ENCODE results near the gene CRACR2A. TPM values are rescaled to one million over a fixed set of nuclear protein-coding genes. Genes with fewer than 3 reads are reported as not detected.

CRACR2A gene
- total RNA-seq, 2 donors from 2014 or later, result 6.0 to 10.9 TPM

DNA sequence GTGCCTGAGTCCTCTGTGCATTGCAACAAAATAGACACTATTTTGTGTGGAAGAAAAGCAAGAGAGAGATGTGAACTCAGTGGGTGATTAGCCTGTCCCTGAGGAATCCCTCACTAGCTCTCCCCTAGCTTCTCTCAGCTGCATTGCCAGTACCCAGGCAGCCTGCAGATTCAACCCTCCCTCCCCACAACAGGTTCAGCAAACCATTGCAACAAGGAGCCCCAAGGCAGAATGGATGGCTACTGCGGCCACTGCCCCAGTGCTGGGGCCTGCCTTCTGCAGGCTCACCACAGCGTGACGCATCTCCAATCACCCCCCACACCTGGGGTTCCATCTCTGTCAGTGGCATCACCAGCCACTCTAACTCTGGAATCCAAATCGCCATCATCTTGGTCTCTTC lies 2.3 kb downstream of the CRACR2A start:
- Histone ChIP-seq H3K4me3 (no peak overlapping the region), H3K9me3 (no peaks in the 10 kb centered on the region), H3K36me3 (no peaks in the 10 kb centered on the region), H3K27ac (no peak overlapping the region), H3K27me3 (no peaks in the 10 kb centered on the region), H3K4me1 (peaks cover 0 to 28% of the 10 kb centered on the region in 2 donors)
- DNase-seq (ENCODE audit: low spot score), result no peak
- TF ChIP-seq CTCF (IDR thresholded peaks at IDR 0.05), result no peak

- Histone ChIP-seq H3K4me3 (no peak overlapping the region), H3K36me3 (no peaks in the 10 kb centered on the region), H3K9me3 (no peaks in the 10 kb centered on the region), H3K4me1 (peaks cover 0 to 39% of the 10 kb centered on the region in 2 donors), H3K27me3 (no peaks in the 10 kb centered on the region), H3K27ac (no peak overlapping the region)
- TF ChIP-seq CTCF (IDR thresholded peaks at IDR 0.05), result no peak
- no peak for DNase-seq (ENCODE audit: low spot score)
Observed at GRCh38 chr12:3748620-3749019, 4.3 kb downstream of the CRACR2A start.

DNA sequence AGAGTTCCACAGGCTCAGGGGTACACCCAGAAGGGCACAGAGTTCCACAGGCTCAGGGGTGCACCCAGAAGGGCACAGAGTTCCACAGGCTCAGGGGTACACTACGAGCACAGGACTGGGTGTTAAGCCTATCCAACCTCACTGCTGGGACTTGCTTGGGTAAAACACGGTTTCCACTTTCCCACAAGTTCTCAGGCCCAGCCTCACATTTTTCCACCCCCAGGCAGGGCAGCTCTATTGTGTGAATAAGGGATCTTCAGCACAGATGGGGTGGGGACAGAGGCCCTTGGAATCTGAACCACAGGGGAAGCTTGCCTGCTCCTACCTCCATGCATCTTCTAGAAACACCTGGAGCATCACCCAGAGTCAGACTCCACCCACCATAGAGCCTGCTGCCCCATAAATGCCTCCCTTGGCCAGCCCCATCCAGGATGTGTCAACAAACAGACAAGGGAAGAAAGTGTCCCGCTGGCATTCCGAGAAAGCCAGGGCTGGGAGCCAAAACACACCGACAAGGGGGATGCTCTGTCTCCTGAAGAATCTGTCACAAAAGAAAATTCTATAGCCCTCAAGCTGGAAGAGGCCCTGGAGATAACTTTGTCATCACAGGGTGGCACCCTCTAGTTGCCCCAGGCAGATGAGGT lies 4.8 kb downstream of the CRACR2A start:
- Histone ChIP-seq H3K27me3 (no peaks in the 10 kb centered on the region), H3K36me3 (no peaks in the 10 kb centered on the region), H3K9me3 (no peaks in the 10 kb centered on the region), H3K4me3 (no peak overlapping the region), H3K27ac (no peak overlapping the region), H3K4me1 (peaks cover 0 to 39% of the 10 kb centered on the region in 2 donors)
- peak; percentile 53 for DNase-seq (ENCODE audit: low spot score)
- no peak for TF ChIP-seq CTCF (IDR thresholded peaks at IDR 0.05)

- Histone ChIP-seq H3K27ac (no peak overlapping the region), H3K27me3 (no peaks in the 10 kb centered on the region), H3K4me3 (no peak overlapping the region), H3K36me3 (no peaks in the 10 kb centered on the region), H3K4me1 (peaks cover 0 to 35% of the 10 kb centered on the region in 2 donors), H3K9me3 (no peaks in the 10 kb centered on the region)
- TF ChIP-seq CTCF (IDR thresholded peaks at IDR 0.05), result no peak
- DNase-seq (ENCODE audit: low spot score), result no peak
Observed at GRCh38 chr12:3747543-3747942, 5.4 kb downstream of the CRACR2A start.

DNA sequence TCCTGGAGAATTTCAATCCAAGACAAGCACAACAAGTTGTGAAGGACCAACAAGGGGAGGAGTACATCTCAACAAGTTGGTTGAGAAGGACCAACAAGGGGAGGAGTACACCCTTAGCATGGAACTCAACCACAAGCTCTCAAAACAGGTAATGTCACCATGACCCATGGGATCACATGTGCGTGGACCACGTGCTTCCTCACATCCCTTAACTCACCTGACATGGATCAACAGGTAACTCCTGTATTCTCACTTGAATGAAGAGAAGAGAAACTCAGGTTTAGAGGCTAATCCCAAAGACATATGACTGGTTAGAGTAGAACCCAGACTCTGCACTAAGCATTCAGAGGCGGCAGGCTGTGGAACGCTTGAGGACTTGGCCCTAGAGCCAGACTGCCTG lies 6.2 kb downstream of the CRACR2A start:
- no peaks in the 10 kb centered on the region for H3K9me3 ChIP-seq
- DNase-seq (ENCODE audit: low spot score), result peak; percentile 9
- H3K27ac ChIP-seq, result no peak overlapping the region
- H3K4me1 ChIP-seq, result peaks cover 0 to 27% of the 10 kb centered on the region in 2 donors
- H3K27me3 ChIP-seq, result no peaks in the 10 kb centered on the region
- TF ChIP-seq CTCF (IDR thresholded peaks at IDR 0.05), result no peak
- H3K36me3 ChIP-seq, result no peaks in the 10 kb centered on the region
- no peak overlapping the region for H3K4me3 ChIP-seq

DNA sequence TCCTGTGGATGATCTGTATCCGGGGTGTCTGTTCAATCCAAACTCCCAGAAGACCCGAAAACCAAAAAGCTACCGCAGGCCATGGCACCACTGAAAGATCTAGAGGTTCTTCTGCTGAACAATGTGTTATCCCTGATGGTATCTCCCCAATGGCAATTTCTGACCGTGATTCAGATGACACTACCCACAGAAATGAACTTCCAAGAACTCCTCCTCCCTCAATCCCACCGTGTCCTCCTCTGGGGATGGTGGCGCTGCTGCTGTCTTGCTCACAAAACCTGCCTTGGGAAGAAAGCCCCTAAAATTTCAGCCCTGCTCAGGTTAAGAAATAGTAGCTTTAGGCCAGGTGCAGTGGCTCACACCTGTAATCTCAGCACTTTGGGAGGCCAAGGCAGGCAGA lies 7.8 kb downstream of the CRACR2A start:
- DNase-seq (ENCODE audit: low spot score), result peak; percentile 38
- no peak overlapping the region for H3K4me3 ChIP-seq
- no peaks in the 10 kb centered on the region for H3K9me3 ChIP-seq
- no peak for TF ChIP-seq CTCF (IDR thresholded peaks at IDR 0.05)
- peaks cover 0 to 24% of the 10 kb centered on the region in 2 donors for H3K4me1 ChIP-seq
- peak overlapping the region; percentile 70 to 82 for H3K27ac ChIP-seq
- H3K27me3 ChIP-seq, result no peaks in the 10 kb centered on the region
- no peaks in the 10 kb centered on the region for H3K36me3 ChIP-seq

Measured in right atrium auricular region (tissue), 2 donors.